TTC549 (cell line): ENCODE measurements around the gene VEGFA.

Experiments used
- FAIRE-seq: peaks from 2 replicates; lab custom pipeline; 2012; peaks lifted over from hg19 to GRCh38; lab: Jason Lieb, UNC

VEGFA gene

DNA sequence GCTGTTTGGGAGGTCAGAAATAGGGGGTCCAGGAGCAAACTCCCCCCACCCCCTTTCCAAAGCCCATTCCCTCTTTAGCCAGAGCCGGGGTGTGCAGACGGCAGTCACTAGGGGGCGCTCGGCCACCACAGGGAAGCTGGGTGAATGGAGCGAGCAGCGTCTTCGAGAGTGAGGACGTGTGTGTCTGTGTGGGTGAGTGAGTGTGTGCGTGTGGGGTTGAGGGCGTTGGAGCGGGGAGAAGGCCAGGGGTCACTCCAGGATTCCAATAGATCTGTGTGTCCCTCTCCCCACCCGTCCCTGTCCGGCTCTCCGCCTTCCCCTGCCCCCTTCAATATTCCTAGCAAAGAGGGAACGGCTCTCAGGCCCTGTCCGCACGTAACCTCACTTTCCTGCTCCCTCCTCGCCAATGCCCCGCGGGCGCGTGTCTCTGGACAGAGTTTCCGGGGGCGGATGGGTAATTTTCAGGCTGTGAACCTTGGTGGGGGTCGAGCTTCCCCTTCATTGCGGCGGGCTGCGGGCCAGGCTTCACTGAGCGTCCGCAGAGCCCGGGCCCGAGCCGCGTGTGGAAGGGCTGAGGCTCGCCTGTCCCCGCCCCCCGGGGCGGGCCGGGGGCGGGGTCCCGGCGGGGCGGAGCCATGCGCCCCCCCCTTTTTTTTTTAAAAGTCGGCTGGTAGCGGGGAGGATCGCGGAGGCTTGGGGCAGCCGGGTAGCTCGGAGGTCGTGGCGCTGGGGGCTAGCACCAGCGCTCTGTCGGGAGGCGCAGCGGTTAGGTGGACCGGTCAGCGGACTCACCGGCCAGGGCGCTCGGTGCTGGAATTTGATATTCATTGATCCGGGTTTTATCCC lies at the start of gene VEGFA:
VEGFA (plus strand) TSS at position 686 of the 846 bp plus-strand sequence.
- no peak for FAIRE-seq

- no peak for FAIRE-seq
Observed at GRCh38 chr6:43720999-43721398, 49.0 kb upstream of the VEGFA start.

DNA sequence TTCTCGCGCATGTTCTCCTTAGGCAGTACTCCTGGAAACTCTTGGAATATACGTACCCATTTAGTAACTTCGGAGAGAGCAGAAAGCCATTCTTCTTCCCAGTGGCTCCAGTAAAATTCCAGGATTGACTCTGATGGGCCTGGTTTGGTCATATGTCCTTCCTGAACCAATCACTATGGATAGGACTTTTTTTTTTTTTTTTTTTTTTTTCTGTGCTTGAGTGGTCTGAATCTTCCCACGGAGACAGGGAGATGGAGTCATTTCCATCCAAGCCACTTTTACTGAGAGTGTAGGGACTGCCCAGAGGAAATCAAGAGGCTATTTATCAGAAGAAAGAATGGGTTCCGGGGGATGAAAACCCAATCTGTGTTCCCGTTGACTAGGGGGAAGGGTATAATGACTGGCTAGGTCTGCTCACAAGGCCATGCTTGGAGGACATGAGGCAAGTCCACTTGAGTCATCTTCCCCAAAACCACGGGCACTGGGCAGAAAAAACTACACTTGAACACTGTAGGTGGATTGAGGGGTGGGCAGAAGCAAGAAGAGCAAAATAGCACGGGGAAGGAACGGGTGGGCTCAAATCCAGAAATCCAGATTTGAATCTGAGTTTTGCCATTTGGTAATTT lies 47.0 kb upstream of the VEGFA start:
- FAIRE-seq: no peak

DNA sequence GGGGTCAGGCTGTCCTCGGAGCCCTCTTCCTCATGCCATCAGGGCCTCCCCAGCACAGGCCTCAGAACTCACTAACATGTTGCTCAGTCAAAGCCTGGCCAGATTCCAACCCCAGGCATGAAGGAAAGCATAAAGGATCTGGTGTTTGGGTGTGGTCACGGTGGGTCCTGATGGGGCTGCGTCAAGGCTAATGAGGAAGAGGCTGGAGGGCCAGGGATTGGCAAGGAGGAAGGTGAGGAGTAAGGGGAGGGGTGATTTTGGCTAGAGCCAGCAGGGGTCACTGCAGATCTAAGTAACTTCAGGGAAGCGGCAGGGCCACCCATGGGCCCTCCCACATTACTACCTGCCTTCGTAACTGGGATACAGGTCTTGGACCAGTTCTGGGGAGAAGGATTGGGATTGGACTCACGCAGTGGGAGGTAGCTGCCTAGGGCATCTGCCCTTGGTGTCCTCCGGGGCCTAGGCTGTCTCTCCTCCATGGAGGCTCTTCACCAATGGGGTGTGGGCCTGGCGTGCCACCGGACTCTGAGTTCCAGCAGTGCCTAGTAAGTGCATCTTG lies 46.2 kb upstream of the VEGFA start:
- no peak for FAIRE-seq

DNA sequence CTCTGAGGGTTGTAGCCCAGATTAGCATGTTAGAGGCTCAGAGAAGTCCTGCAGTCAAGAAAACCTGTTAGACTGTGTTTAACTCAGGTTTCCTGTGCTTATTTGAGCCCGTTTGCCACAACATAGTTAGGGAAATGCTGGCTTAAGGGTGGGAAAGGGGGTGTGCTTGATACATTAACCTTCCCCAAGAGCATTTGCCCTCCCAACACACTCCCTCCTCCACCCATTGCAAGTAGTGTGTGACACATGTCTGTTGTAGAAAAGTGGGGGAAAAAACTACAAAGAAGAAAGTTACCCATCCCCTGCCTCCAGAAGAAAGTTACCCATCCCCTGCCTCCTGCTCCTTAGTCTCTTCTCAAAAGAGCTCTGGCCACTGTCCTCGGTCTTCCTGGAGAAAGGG lies 45.7 kb upstream of the VEGFA start:
- no peak for FAIRE-seq

DNA sequence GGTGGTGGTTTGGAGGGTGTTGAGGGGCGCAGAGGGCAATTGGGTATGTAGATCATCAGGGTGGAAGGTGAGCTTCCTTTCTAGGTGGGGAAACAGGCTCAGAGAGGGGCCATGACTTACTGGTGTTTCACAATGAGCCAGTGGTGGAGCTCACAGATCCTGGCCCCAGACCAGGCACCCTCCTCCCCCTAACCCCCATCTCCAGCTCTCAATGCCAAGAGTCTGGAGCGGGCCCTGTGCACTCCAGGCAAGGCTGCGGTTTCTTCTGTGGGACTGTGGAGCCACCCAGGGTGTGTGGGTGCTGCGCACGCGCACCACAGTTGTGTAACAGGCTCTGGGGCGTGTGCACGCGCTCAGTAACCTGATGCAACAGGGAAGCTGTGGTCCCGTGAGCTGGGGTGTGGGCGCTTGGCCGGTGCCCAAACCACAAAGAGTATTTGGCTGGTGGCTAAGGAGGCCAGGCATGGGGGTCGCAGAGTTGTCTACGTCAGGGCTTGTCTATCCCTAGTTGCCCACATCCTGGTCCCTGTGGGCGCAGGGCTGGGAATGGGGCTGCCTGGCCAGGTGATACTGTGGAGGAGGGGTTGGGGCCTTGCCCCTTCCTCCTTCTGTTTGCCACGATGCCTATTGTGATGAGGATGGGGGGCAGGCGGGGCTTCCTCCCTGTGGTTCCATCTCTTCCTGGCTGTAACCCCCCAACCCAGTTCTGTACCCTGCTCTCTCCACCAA lies 44.9 kb upstream of the VEGFA start:
- FAIRE-seq: no peak

DNA sequence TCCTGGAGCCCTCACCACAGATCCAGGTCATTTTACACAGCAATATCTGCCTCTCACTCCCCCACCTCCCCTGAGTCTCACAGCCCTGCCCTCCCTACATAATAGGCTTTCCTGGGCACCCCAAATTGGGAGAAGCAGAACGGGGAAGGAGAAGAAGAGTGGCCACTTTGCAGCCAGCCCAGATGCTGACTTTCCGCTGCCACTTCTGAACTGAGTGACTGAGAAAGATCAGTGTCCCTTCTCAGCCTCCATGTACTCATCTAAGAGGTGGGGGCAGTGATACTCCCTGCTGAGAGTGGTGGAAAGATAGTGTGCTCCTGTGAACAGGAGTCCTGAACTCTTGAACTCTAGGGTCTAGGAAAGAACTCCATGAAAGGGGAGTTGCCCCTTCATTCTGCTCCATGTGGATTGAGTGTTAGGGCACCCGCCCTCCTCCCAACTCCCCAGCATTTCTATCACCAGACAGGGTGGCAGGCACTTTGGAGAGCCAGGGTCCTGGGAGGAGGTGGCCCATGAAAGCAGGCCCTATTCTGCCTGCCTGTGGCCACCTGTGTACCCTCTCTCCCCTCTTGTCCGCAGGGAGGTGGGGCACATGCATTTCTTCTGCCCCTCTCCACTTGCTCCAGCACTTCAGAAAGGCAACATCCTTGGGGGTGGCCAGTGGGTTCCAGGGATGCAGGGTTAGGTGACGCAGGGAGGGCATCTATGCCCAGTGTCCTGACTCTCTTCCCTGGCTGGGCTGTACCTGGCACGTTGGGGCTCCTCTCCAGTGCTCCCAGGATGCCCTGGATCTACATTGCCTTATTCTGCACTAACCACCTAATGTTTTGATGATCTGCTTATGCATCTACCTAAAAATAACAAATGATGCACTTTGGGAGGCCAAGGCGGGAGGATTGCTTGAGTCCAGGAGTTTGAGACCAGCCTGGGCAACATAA lies 44.1 kb upstream of the VEGFA start:
- no peak for FAIRE-seq

DNA sequence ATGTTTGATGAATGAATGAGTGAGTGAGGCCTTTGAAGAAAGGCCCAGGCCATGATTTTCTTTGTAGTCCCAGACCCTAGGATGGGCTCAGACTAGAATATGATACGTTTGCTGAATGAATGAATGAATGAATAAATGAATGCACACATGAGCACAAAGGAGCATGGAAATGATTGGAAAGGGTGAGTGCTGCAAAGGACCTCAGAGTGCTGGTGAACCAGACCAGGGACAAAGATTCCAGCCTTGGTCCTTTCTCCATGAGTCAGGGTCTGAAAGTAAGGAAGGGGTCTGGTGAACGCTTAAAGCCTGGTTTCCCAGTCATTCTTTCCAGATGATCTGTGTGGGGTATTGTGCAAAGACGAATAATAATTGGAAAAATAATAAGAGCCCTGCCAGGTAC lies 42.4 kb upstream of the VEGFA start:
- FAIRE-seq: no peak

DNA sequence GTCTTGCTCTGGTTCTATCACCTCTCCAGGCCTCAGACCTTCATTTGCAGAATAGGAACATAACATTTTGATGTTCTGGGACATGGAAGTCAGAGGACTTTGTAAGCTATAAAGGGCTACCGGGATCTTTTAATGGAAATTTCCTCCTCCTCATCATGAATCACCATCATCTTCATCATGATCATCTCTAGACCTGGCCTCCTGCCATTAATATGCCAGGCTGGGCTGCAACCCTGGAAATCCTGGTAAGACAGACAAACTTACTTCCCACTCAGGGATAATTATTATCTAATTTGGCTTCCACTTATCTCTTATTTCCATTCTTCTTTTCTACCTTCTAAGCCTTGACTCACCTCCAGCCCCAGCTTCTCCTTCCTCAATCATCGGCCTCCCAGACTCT lies 41.4 kb upstream of the VEGFA start:
- no peak for FAIRE-seq

GRCh38 chr6:43729537-43729936 lies 40.5 kb upstream of the VEGFA start:
- FAIRE-seq: no peak

GRCh38 chr6:43730634-43731033 lies 39.4 kb upstream of the VEGFA start:
- no peak for FAIRE-seq

DNA sequence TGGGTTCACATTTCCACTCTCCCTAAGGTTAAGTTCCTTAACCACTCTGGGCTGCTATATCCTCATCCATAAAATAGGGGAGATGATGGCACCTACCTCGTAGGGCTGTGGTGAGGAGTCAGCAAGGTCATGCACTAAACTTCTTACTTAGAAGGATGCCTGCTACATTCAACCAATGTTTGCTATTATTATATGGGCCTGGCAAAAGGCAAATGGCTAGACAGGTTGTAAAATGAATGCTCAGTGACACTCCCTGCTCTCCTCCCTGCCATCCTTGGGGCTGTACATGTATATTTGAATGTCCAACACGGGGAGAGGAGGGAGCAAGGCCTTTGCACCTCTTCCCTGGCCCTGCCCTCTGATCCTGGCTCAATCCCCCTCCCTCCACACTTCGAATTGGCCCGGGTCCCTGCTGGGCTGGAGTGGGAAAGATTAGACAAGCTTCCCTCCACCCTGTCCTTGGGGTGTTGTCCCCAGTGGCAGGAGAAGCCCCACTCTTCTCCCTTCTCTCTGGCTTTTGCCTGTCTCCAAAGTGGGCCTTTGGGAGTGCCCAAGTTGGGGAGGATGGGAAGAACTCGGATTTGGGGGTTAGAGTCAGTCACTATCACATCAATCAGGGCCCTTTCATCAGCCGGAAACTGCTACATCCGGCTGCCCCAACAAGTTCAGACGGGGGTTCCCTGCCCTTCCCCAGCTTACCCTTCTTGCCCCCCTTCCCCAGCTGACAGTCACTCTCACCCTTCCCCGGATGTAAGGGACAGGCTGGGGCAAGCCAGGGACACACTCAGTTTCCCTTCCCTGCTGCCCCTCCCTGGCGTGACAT lies 36.3 kb upstream of the VEGFA start:
- FAIRE-seq: no peak

- no peak for FAIRE-seq
Observed at GRCh38 chr6:43734294-43734665, 35.7 kb upstream of the VEGFA start.

- no peak for FAIRE-seq
Observed at GRCh38 chr6:43735642-43736199, 34.3 kb upstream of the VEGFA start.

GRCh38 chr6:43736211-43736786 lies 33.7 kb upstream of the VEGFA start:
- FAIRE-seq: no peak

DNA sequence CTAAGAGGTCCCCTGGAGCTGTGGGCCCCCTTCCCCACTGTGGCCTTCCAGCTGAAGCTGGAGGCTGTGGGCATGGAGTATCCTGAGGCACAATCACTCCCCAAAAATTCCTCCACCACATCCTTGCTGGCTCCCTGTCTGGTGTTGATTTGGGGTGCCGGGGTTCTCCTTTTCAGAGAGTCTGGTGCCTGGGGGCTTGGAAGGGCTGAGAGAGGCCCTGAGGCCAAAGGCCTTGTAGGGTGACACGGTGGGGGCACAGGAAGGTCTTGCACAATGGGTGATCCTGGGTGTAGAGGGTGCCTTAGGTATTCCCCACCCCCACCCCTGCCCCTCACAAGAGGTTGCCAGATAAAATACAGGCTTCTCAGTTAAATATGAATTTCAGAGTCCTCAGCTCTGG lies 33.2 kb upstream of the VEGFA start:
- FAIRE-seq: no peak

DNA sequence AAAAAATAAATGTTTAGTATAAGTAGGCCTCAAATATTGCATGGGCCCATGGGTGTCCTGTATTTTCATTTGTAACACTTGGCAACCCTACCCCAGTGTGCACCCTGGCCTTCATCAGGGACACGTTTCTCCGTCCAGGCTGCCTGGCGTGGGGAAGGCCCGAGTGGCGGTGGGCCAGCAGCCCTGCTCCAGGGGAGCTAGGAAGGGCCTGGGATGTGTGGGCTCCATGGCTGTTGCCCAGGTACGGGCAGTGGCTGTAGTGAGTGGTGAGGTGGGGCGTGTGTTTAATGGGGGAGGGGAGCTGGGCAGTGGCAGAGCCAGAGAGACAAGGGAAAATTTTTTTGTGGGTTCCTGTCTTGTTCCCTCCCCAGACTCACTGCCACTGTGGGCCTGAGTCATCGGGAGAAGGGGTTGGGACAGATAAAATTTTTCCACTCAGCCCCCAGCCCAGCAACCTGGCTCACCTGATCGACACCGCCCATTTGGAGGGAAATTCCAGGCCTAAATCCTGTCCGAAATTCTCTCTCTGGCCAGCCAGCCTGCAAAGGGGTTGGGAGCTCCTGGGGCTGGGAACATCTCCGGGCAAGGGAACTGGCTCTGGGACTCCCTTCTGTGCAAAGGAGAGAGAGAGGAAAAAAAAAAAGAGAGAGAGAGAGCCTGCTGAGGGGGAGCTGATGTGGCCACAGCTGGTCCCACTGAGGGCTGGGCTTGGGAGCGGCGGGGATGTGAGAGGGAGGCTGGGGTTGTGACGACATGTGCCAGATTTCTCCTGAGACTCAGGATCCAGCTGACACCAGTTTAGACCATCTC lies 32.5 kb upstream of the VEGFA start:
- no peak for FAIRE-seq

- FAIRE-seq: no peak
Observed at GRCh38 chr6:43738267-43738676, 31.7 kb upstream of the VEGFA start.

GRCh38 chr6:43738877-43739641 lies 31.0 kb upstream of the VEGFA start:
- no peak for FAIRE-seq
